Adrenal gland (tissue), 12 donors: ENCODE measurements around the gene TNFRSF1B. TPM values are rescaled to one million over a fixed set of nuclear protein-coding genes. Genes with fewer than 3 reads are reported as not detected.

Experiments used
- DNase-seq, 7 donors: peaks; one replicate each; pipeline ENCODE4 v3.0.0-alpha.2; 2019 to 2020
- H3K27ac ChIP-seq, 5 donors: fragments of 200-600 bp; sonication (generic) in 4 of 5; 1 replicate in 3 of 5; 2 replicates in 2 of 5; pipeline versions ENCODE4 v1.5.1 to v1.8.0; 2016 to 2020; ENCODE audit warnings: mild to moderate bottlenecking in 1 of 5
- H3K27me3 ChIP-seq: fragments of 200-600 bp; 2 replicates; pipeline ENCODE4 v1.8.0; 2021
- H3K36me3 ChIP-seq, 2 donors: fragments of 200-600 bp; replicated peaks in 1 of 2; 1 replicate in 1 of 2; 2 replicates in 1 of 2; pipeline versions ENCODE4 v1.5.1 to v1.8.0; 2018 to 2022
- H3K4me1 ChIP-seq, 2 donors: fragments of 200-600 bp; replicated peaks in 1 of 2; 1 replicate in 1 of 2; 2 replicates in 1 of 2; pipeline versions ENCODE4 v1.5.1 to v1.8.0; 2018 to 2021
- H3K4me3 ChIP-seq, 4 donors: fragments of 200-600 bp; sonication (generic) in 3 of 4; one replicate each; pipeline ENCODE4 v1.5.1; 2016 to 2018
- H3K9me3 ChIP-seq, 3 donors: fragments of 200-600 bp; sonication (generic) in 1 of 3; replicated peaks in 1 of 3; 1 replicate in 2 of 3; 2 replicates in 1 of 3; pipeline versions ENCODE4 v1.5.1 to v1.8.0; 2016 to 2021
- CTCF ChIP-seq, 6 experiments: fragments of 450-650 bp in 4 of 6; fragments of 200-600 bp in 2 of 6; sonication (generic) in 1 of 6; IDR thresholded peaks; 1 replicate in 5 of 6; 2 replicates in 1 of 6; pipeline versions ENCODE4 v1.5.1 to v1.8.0; 2016 to 2021; ENCODE audit warnings: antibody characterized with exemption in 6 of 6, mild to moderate bottlenecking in 2 of 6, moderate library complexity in 1 of 6
- POLR2A ChIP-seq, 2 donors: fragments of 450-650 bp; IDR thresholded peaks; one replicate each; pipeline ENCODE4 v1.6.1; 2017; ENCODE audit warnings: antibody characterized with exemption in 2 of 2, mild to moderate bottlenecking in 2 of 2, moderate library complexity in 1 of 2
- WGBS, 4 donors: extraction: QIAGEN DNeasy Blood & Tissue Kit in 2 of 4; methylation state at CpG; one replicate each; pipeline versions ENCODE4 v1.1.5 to v1.1.7; 2013 to 2017; 5-methylcytosine and 5-hydroxymethylcytosine counted together
- intact Hi-C, 2 donors: fragments of 100-400 bp; cut with DNase I; formaldehyde crosslinking; loops; one replicate each; pipeline versions ENCODE4 v1.14.1 to v1.15.0; 2022 to 2023
- polyA plus RNA-seq, 3 donors: library from polyadenylated mRNA; stranded (reverse); fragments of 200-250 nt in 2 of 3; fragments of 350-450 nt in 1 of 3; fragmentation: Illumina TruSeq in 1 of 3; extraction: RNeasy Lipid Tissue Mini Kit (QIAGEN cat#74804) in 1 of 3; gene quantifications; one replicate each; pipeline ENCODE4 v1.2.3, GENCODE V29; 2013 to 2014
- total RNA-seq, 9 donors: library from RNA; depleted of rRNA in 4 of 9; stranded (reverse); fragments of >200 nt in 4 of 9; fragments of 120-200 nt in 1 of 9; fragmentation: NEBNext Ultra II Directional in 1 of 9; extraction: Animal tissue kit (Norgen Biotek cat#: 25700) in 1 of 9; gene quantifications; one replicate each; pipeline versions ENCODE4 v1.1.0 to v1.2.4, GENCODE V29; 2013 to 2023
- donor health status: healthy with polysubstance abuse.
- donor health status: Bipolar disorder and iron deficiency.
- donor health status: DM: yes; HTN: yes; CAD: no.
- donor health status: DM: no; HTN: no; CAD: no.
- donor health status: DM: no; HTN: no; CAD: no.
- donor health status: DM: yes; HTN: yes; CAD: no.

The TNFRSF1B gene
- total and polyA plus RNA-seq, 12 donors: 4.0 to 58.3 (median 32.5) TPM

- no peak for TF ChIP-seq CTCF (IDR thresholded peaks at IDR 0.05)
- no peak for TF ChIP-seq POLR2A (IDR thresholded peaks at IDR 0.05)
- peak in 4 of 7 donors; percentile 31 to 44 (median 36) for DNase-seq
- no peaks in the 10 kb centered on the region for H3K9me3 ChIP-seq
- WGBS, 4 donors: 66 to 78% (median 71%) methylated on average over 2 of the region's 2 CpGs
- peak overlapping the region in 1 of 5 donors; percentile 86 for H3K27ac ChIP-seq
- H3K4me3 ChIP-seq: no peak overlapping the region
- intact Hi-C loops: no loop called here
- H3K4me1 ChIP-seq: peaks cover 13 to 18% of the 10 kb centered on the region in 2 donors
- peaks cover 0 to 21% of the 10 kb centered on the region in 2 donors for H3K36me3 ChIP-seq
- no peaks in the 10 kb centered on the region for H3K27me3 ChIP-seq
These were observed 65.4 kb downstream of the TNFRSF1B start for GRCh38 chr1:12232221-12232620.

GRCh38 chr1:12244078-12244477, 77.3 kb downstream of the TNFRSF1B start:
- Histone ChIP-seq H3K27ac (no peak overlapping the region), H3K36me3 (peaks cover 0 to 57% of the 10 kb centered on the region in 2 donors), H3K27me3 (no peaks in the 10 kb centered on the region), H3K9me3 (no peaks in the 10 kb centered on the region), H3K4me3 (no peak overlapping the region), H3K4me1 (no peaks in the 10 kb centered on the region)
- DNase-seq: no peak
- WGBS, 4 donors: 69 to 85% (median 78%) methylated on average over 2 of the region's 2 CpGs
- TF ChIP-seq POLR2A (IDR thresholded peaks at IDR 0.05): no peak
- peak in 3 of 6 experiments; percentile 25 to 30 (median 26) for TF ChIP-seq CTCF (IDR thresholded peaks at IDR 0.05)
- intact Hi-C loops: no loop called here

GRCh38 chr1:12244585-12244984, 77.8 kb downstream of the TNFRSF1B start:
- peaks cover 0 to 62% of the 10 kb centered on the region in 2 donors for H3K36me3 ChIP-seq
- H3K27ac ChIP-seq: no peak overlapping the region
- intact Hi-C loops: no loop called here
- WGBS, 4 donors: 90 to 96% (median 95%) methylated on average over 5 of the region's 5 CpGs
- DNase-seq: no peak
- TF ChIP-seq CTCF (IDR thresholded peaks at IDR 0.05) (no peak), POLR2A (IDR thresholded peaks at IDR 0.05) (no peak)
- H3K9me3 ChIP-seq: no peaks in the 10 kb centered on the region
- no peak overlapping the region for H3K4me3 ChIP-seq
- H3K27me3 ChIP-seq: no peaks in the 10 kb centered on the region
- no peaks in the 10 kb centered on the region for H3K4me1 ChIP-seq

DNA sequence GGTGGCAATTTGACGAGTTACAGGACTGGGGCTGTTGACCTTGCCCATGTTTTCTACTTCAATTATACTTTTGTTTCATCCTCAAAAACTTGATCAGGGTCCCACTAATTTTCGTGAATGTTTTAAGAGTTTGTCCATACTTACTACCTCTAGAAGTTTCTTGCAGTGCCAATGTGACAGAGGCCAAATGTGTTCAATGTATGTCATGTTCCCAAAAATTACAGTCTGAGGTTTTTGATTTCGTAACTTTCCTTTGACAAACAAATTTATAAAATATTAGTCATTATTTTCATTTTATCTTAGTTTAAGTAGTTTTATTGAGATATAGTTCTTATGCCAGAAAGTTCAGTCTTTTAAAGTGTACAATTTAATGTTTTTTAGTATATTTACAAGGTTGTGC, 78.3 kb downstream of the TNFRSF1B start:
- no peaks in the 10 kb centered on the region for H3K9me3 ChIP-seq
- 57 to 94% (median 84%) methylated on average over 3 of the region's 3 CpGs for WGBS, 4 donors
- DNase-seq: no peak
- TF ChIP-seq CTCF (IDR thresholded peaks at IDR 0.05) (no peak), POLR2A (IDR thresholded peaks at IDR 0.05) (no peak)
- H3K4me1 ChIP-seq: no peaks in the 10 kb centered on the region
- H3K4me3 ChIP-seq: no peak overlapping the region
- no peaks in the 10 kb centered on the region for H3K27me3 ChIP-seq
- intact Hi-C loops: no loop called here
- no peak overlapping the region for H3K27ac ChIP-seq
- peaks cover 0 to 67% of the 10 kb centered on the region in 2 donors for H3K36me3 ChIP-seq
